ENCODE results near the gene TMEM74B.
"Not testable (repeated sequence)": the region's sequence is repeated elsewhere in the genome, so short reads cannot be mapped to it uniquely, and the experiment has no call there.

The TMEM74B gene

GRCh38 chr20:1178623-1179022, 6.2 kb downstream of the TMEM74B start:
- DNase-seq (ENCODE audit: low read depth): no peak

GRCh38 chr20:1178103-1178502, 6.7 kb downstream of the TMEM74B start:
- no peak for DNase-seq (ENCODE audit: low read depth)

GRCh38 chr20:1177680-1178079, 7.1 kb downstream of the TMEM74B start:
- DNase-seq (ENCODE audit: low read depth): no peak

- no peak for DNase-seq (ENCODE audit: low read depth)
Measured at GRCh38 chr20:1174787-1175186, 10.0 kb downstream of the TMEM74B start.

GRCh38 chr20:1173698-1174097, 11.1 kb downstream of the TMEM74B start:
- DNase-seq (ENCODE audit: low read depth): no peak

- no peak for DNase-seq (ENCODE audit: low read depth)
Measured at GRCh38 chr20:1171461-1172093, 13.2 kb downstream of the TMEM74B start.

GRCh38 chr20:1169224-1169623, 15.6 kb downstream of the TMEM74B start:
- no peak for DNase-seq (ENCODE audit: low read depth)

GRCh38 chr20:1166948-1167720, 17.6 kb downstream of the TMEM74B start:
- DNase-seq (ENCODE audit: low read depth): no peak

- DNase-seq (ENCODE audit: low read depth): no peak
Measured at GRCh38 chr20:1165941-1166340, 18.8 kb downstream of the TMEM74B start.

- no peak for DNase-seq (ENCODE audit: low read depth)
Measured at GRCh38 chr20:1165521-1165920, 19.3 kb downstream of the TMEM74B start.

GRCh38 chr20:1164871-1165270, 19.9 kb downstream of the TMEM74B start:
- no peak for DNase-seq (ENCODE audit: low read depth)

- DNase-seq (ENCODE audit: low read depth): no peak
Measured at GRCh38 chr20:1163653-1164052, 21.1 kb downstream of the TMEM74B start.

- no peak for DNase-seq (ENCODE audit: low read depth)
Measured at GRCh38 chr20:1163105-1163504, 21.7 kb downstream of the TMEM74B start.

- DNase-seq (ENCODE audit: low read depth): no peak
Measured at GRCh38 chr20:1160991-1161390, 23.8 kb downstream of the TMEM74B start.

- DNase-seq (ENCODE audit: low read depth): no peak
Measured at GRCh38 chr20:1160496-1160895, 24.3 kb downstream of the TMEM74B start.

GRCh38 chr20:1155342-1155741, 29.4 kb downstream of the TMEM74B start:
- DNase-seq (ENCODE audit: low read depth): no peak

- no peak for DNase-seq (ENCODE audit: low read depth)
Measured at GRCh38 chr20:1154691-1155090, 30.1 kb downstream of the TMEM74B start.

- no peak for DNase-seq (ENCODE audit: low read depth)
Measured at GRCh38 chr20:1154226-1154625, 30.6 kb downstream of the TMEM74B start.

GRCh38 chr20:1150968-1151367, 33.8 kb downstream of the TMEM74B start:
- no peak for DNase-seq (ENCODE audit: low read depth)

- DNase-seq (ENCODE audit: low read depth): peak; percentile 5
Measured at GRCh38 chr20:1150218-1150617, 34.6 kb downstream of the TMEM74B start.

GRCh38 chr20:1149812-1150211, 35.0 kb downstream of the TMEM74B start:
- DNase-seq (ENCODE audit: low read depth): not testable (repeated sequence)

- no peak for DNase-seq (ENCODE audit: low read depth)
Measured at GRCh38 chr20:1146957-1147356, 37.8 kb downstream of the TMEM74B start.

GRCh38 chr20:1144401-1145172, 40.2 kb downstream of the TMEM74B start:
- no peak for DNase-seq (ENCODE audit: low read depth)
